Tibial nerve (tissue), 4 donors: Measurements from ENCODE around the gene PPP1R17.

ENCODE experiments used
- EP300 ChIP-seq, 2 donors: sonication (generic); formaldehyde crosslinking; IDR thresholded peaks; one replicate each; pipeline ENCODE4 v1.6.1; 2017; ENCODE audit warnings: antibody characterized with exemption in 2 of 2, mild to moderate bottlenecking in 1 of 2
- TF ChIP-seq, protein P1 (sequence below), 5 experiments: fragments of 200-600 bp in 3 of 5; fragments of 450-650 bp in 2 of 5; sonication (generic) in 3 of 5; IDR thresholded peaks; one replicate each; pipeline ENCODE4 v1.5.1; 2016 to 2019; ENCODE audit warnings: antibody characterized with exemption in 5 of 5, mild to moderate bottlenecking in 3 of 5, moderate library complexity in 2 of 5

DNA sequence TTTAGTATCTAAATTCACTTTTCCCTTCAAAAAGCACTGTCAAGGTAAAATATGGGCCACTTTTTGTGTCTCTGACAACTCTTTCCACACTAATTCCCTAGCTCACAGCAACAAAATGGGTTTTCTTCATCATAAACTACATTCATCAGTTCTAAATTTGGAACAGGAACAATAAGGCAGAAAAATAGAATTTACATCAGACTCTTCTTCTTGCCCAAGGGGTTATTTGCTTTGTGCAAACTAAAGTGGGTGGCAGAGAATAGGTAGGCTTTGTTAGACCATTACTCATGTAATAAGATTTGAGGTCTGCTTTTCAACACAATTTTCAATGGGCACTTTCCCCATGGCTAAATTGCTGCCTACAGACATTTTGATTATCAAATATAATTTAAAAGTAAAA is 17.6 kb upstream of the PPP1R17 start:
- TF ChIP-seq, protein P1, sequence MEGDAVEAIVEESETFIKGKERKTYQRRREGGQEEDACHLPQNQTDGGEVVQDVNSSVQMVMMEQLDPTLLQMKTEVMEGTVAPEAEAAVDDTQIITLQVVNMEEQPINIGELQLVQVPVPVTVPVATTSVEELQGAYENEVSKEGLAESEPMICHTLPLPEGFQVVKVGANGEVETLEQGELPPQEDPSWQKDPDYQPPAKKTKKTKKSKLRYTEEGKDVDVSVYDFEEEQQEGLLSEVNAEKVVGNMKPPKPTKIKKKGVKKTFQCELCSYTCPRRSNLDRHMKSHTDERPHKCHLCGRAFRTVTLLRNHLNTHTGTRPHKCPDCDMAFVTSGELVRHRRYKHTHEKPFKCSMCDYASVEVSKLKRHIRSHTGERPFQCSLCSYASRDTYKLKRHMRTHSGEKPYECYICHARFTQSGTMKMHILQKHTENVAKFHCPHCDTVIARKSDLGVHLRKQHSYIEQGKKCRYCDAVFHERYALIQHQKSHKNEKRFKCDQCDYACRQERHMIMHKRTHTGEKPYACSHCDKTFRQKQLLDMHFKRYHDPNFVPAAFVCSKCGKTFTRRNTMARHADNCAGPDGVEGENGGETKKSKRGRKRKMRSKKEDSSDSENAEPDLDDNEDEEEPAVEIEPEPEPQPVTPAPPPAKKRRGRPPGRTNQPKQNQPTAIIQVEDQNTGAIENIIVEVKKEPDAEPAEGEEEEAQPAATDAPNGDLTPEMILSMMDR (IDR thresholded peaks at IDR 0.05) = no peak
- TF ChIP-seq EP300 (IDR thresholded peaks at IDR 0.05) = no peak
